ENCODE data around the gene HS3ST6.
A peak's percentile ranks its signal among the peaks of the same experiment; 100 is the strongest.
"Not testable (repeated sequence)": the region's sequence is repeated elsewhere in the genome, so short reads cannot be mapped to it uniquely, and the experiment has no call there.

Gene HS3ST6

DNA sequence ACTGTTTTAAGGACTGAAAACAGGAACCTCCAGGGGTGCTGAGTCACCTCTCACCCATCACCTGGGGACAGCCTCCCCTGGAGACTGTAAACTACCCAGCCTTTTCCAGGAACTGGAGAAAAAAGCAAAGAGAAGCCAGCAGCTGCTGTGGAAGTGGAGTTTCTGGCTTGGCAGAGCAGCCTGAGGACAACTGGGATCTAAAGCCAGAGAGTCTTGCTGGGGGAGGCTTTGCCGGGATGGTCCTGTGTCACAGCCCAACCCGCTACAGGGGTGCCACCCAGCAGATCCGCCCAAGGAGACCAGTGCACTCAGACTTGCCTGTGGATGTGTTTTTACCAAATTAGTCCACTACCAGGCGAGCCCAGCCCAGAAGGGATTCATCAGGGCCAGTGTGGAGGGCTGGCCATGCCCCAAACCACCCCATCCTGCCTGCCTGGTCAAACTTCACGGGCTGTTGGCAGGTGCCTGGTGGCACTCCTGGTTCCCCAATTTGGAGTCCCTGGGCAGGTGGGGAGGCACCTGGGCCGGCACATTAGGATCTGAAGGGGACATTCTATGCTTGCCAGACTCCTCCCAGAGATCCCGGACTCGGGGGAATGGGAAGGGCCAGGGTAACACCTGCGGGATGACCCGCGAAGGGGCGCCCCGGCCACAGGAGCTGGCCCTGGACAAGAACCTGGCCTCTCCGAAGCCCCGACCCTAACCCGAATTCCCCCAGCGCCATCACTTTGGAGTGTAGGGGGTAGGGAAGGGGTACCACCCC lies 24.0 kb upstream of the HS3ST6 start:
- Histone ChIP-seq H3K9me3 (ENCODE audit: insufficient read depth, low read depth, low read length) (peaks cover 7% of the 10 kb centered on the region), H3K18ac (ENCODE audit: low read length) (peak overlapping the region; percentile 75), H2BK120ac (ENCODE audit: insufficient read depth, low read length, poor library complexity) (peak overlapping the region; percentile 35), H2BK12ac (ENCODE audit: low read length) (no peak overlapping the region), H4K8ac (ENCODE audit: low read depth, low read length) (peak overlapping the region; percentile 90), H2AFZ (ENCODE audit: insufficient read depth, low read length, poor library complexity) (peak overlapping the region; percentile 61), H3K27ac (ENCODE audit: low read depth, low read length) (peak overlapping the region; percentile 39), H3K36me3 (ENCODE audit: control insufficient read depth in 1 of 2, insufficient read depth in 2 of 2, low read length in 2 of 2) (peaks cover 24 to 27% of the 10 kb centered on the region in 2 experiments), H3K79me1 (ENCODE audit: low read length) (peaks cover 7% of the 10 kb centered on the region), H3K4me2 (ENCODE audit: low read length) (peak overlapping the region; percentile 92), H4K91ac (ENCODE audit: low read depth, low read length) (peak overlapping the region; percentile 88), H3K4me3 (ENCODE audit: low read depth, low read length) (peak overlapping the region; percentile 84), H3K9ac (ENCODE audit: low read length) (peak overlapping the region; percentile 73), H3K27me3 (ENCODE audit: insufficient read depth, low read length) (no peaks in the 10 kb centered on the region), H2BK5ac (ENCODE audit: low read depth, low read length, poor library complexity) (peak overlapping the region; percentile 35), H2AK5ac (ENCODE audit: low read length) (no peak overlapping the region), H4K12ac (ENCODE audit: low read depth, low read length) (peak overlapping the region; percentile 9), H3K4ac (ENCODE audit: low read depth, low read length) (no peak overlapping the region), H3K4me1 (ENCODE audit: control insufficient read depth in 1 of 2, insufficient read depth in 2 of 2, low read length in 2 of 2) (peaks cover 22 to 26% of the 10 kb centered on the region in 2 experiments), H3K14ac (ENCODE audit: low read length) (peak overlapping the region; percentile 76), H3K23ac (ENCODE audit: low read length) (no peak overlapping the region), H3K79me2 (ENCODE audit: control insufficient read depth, insufficient read depth, low read length, poor library complexity) (peaks cover 3% of the 10 kb centered on the region)
- no CpG with 5 or more reads among the region's 17 CpGs for WGBS (ENCODE audit: extremely low coverage, insufficient coverage, insufficient read length)
- DNase-seq = peak; percentile 79 to 87

- no peak overlapping the region for H3K9ac ChIP-seq (ENCODE audit: low read length)
- peaks cover 3% of the 10 kb centered on the region for H3K79me2 ChIP-seq (ENCODE audit: control insufficient read depth, insufficient read depth, low read length, poor library complexity)
- H3K27me3 ChIP-seq (ENCODE audit: insufficient read depth, low read length) = no peaks in the 10 kb centered on the region
- peaks cover 24 to 27% of the 10 kb centered on the region in 2 experiments for H3K36me3 ChIP-seq (ENCODE audit: control insufficient read depth in 1 of 2, insufficient read depth in 2 of 2, low read length in 2 of 2)
- peaks cover 7% of the 10 kb centered on the region for H3K79me1 ChIP-seq (ENCODE audit: low read length)
- WGBS (ENCODE audit: extremely low coverage, insufficient coverage, insufficient read length) = no CpG with 5 or more reads among the region's 30 CpGs
- H3K9me3 ChIP-seq (ENCODE audit: insufficient read depth, low read depth, low read length) = peaks cover 7% of the 10 kb centered on the region
- peak overlapping the region; percentile 39 for H3K27ac ChIP-seq (ENCODE audit: low read depth, low read length)
- no peak overlapping the region for H3K4me3 ChIP-seq (ENCODE audit: low read depth, low read length)
- peak overlapping the region; percentile 92 for H3K4me2 ChIP-seq (ENCODE audit: low read length)
- H4K8ac ChIP-seq (ENCODE audit: low read depth, low read length) = peak overlapping the region; percentile 32
- no peak overlapping the region for H3K14ac ChIP-seq (ENCODE audit: low read length)
- no peak overlapping the region for H4K12ac ChIP-seq (ENCODE audit: low read depth, low read length)
- no peak overlapping the region for H2AFZ ChIP-seq (ENCODE audit: insufficient read depth, low read length, poor library complexity)
- peak; percentile 83 for DNase-seq
- H2BK5ac ChIP-seq (ENCODE audit: low read depth, low read length, poor library complexity) = peak overlapping the region; percentile 6
- no peak overlapping the region for H2BK120ac ChIP-seq (ENCODE audit: insufficient read depth, low read length, poor library complexity)
- no peak overlapping the region for H2AK5ac ChIP-seq (ENCODE audit: low read length)
- peak overlapping the region; percentile 21 for H4K91ac ChIP-seq (ENCODE audit: low read depth, low read length)
- peak overlapping the region; percentile 2 for H3K4ac ChIP-seq (ENCODE audit: low read depth, low read length)
- H3K4me1 ChIP-seq (ENCODE audit: control insufficient read depth in 1 of 2, insufficient read depth in 2 of 2, low read length in 2 of 2) = peaks cover 22 to 26% of the 10 kb centered on the region in 2 experiments
- H2BK12ac ChIP-seq (ENCODE audit: low read length) = no peak overlapping the region
- H3K18ac ChIP-seq (ENCODE audit: low read length) = peak overlapping the region; percentile 34
- H3K23ac ChIP-seq (ENCODE audit: low read length) = no peak overlapping the region
These were observed 23.2 kb upstream of the HS3ST6 start for GRCh38 chr16:1941162-1942046.

DNA sequence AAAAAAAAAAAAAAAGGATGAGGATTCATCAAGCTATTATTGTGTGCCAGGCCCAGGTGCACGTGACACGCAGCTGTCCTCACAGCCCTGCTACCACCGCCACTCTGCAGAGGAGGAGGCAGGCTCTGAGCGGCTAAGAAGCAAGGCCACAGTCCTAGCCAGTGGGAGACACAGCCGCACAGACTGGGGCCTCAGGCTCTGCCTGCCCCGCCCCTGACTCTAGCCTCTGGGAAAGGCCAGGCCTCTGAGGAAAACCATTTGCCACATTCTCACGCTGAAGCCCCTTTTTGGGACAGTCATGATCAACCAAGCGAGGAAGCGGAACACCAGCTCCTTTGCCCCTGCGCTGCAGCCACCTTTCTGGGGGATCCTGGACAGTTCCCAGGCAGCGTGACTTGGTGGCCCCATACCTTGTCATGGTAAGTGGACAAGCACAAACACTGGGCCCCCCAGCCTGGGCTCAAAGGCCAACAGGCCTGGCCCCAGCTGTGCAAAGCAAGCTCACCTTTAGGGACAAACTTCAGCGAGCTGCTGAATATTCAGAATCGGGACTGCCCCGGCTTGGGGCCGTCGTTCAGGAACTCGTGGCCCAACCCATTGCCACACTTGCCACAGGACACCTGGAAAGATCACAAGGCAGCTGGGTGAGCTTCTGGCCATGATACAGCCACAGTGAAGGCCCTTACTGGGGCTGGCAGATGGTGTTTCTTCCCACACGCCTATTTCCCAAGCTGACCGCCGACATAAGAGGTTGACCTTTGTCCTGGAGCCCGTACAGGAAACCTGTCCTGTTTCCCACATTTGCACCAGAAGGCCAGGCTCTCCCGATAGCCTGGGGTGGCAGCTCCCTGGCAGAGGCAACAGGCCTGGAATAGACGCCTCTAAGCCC lies 22.3 kb upstream of the HS3ST6 start:
- Histone ChIP-seq H3K36me3 (ENCODE audit: control insufficient read depth in 1 of 2, insufficient read depth in 2 of 2, low read length in 2 of 2) (peaks cover 24 to 27% of the 10 kb centered on the region in 2 experiments), H4K8ac (ENCODE audit: low read depth, low read length) (no peak overlapping the region), H2BK5ac (ENCODE audit: low read depth, low read length, poor library complexity) (no peak overlapping the region), H3K79me2 (ENCODE audit: control insufficient read depth, insufficient read depth, low read length, poor library complexity) (peaks cover 3% of the 10 kb centered on the region), H2BK120ac (ENCODE audit: insufficient read depth, low read length, poor library complexity) (no peak overlapping the region), H2BK12ac (ENCODE audit: low read length) (no peak overlapping the region), H3K9ac (ENCODE audit: low read length) (no peak overlapping the region), H3K23ac (ENCODE audit: low read length) (no peak overlapping the region), H4K91ac (ENCODE audit: low read depth, low read length) (no peak overlapping the region), H3K18ac (ENCODE audit: low read length) (no peak overlapping the region), H3K14ac (ENCODE audit: low read length) (no peak overlapping the region), H3K4me1 (ENCODE audit: control insufficient read depth in 1 of 2, insufficient read depth in 2 of 2, low read length in 2 of 2) (peaks cover 22 to 26% of the 10 kb centered on the region in 2 experiments), H3K4me2 (ENCODE audit: low read length) (no peak overlapping the region), H3K79me1 (ENCODE audit: low read length) (peaks cover 7% of the 10 kb centered on the region), H2AFZ (ENCODE audit: insufficient read depth, low read length, poor library complexity) (no peak overlapping the region), H3K27ac (ENCODE audit: low read depth, low read length) (no peak overlapping the region), H4K12ac (ENCODE audit: low read depth, low read length) (no peak overlapping the region), H3K9me3 (ENCODE audit: insufficient read depth, low read depth, low read length) (peaks cover 5% of the 10 kb centered on the region), H3K27me3 (ENCODE audit: insufficient read depth, low read length) (no peaks in the 10 kb centered on the region), H2AK5ac (ENCODE audit: low read length) (no peak overlapping the region), H3K4me3 (ENCODE audit: low read depth, low read length) (no peak overlapping the region), H3K4ac (ENCODE audit: low read depth, low read length) (no peak overlapping the region)
- peak; percentile 78 to 80 for DNase-seq
- no CpG with 5 or more reads among the region's 23 CpGs for WGBS (ENCODE audit: extremely low coverage, insufficient coverage, insufficient read length)

DNA sequence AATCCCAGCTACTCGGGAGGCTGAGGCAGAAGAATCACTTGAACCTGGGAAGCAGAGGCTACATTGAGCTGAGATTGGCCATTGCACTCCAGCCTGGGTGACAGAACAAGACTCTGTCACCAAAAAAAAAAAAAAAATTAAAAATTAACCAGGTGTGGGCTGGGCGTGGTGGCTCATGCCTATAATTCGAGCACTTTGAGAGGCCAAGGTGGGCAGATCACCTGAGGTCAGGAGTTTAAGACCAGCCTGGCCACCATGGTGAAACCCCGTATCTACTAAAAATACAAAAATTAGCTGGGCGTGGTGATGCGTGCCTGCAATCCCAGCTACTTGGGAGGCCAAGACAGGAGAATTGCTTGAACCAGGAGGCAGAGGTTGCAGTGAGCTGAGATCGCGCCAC lies 21.6 kb upstream of the HS3ST6 start:
- DNase-seq; H3K4me2 ChIP-seq (ENCODE audit: low read length); H3K27me3 ChIP-seq (ENCODE audit: insufficient read depth, low read length); H4K8ac ChIP-seq (ENCODE audit: low read depth, low read length); H2BK12ac ChIP-seq (ENCODE audit: low read length); H3K23ac ChIP-seq (ENCODE audit: low read length); H3K79me1 ChIP-seq (ENCODE audit: low read length); H4K91ac ChIP-seq (ENCODE audit: low read depth, low read length); H3K4ac ChIP-seq (ENCODE audit: low read depth, low read length); H2BK120ac ChIP-seq (ENCODE audit: insufficient read depth, low read length, poor library complexity); H3K79me2 ChIP-seq (ENCODE audit: control insufficient read depth, insufficient read depth, low read length, poor library complexity); H3K18ac ChIP-seq (ENCODE audit: low read length); H2BK5ac ChIP-seq (ENCODE audit: low read depth, low read length, poor library complexity); H2AK5ac ChIP-seq (ENCODE audit: low read length); H3K9ac ChIP-seq (ENCODE audit: low read length); H3K27ac ChIP-seq (ENCODE audit: low read depth, low read length); H3K4me3 ChIP-seq (ENCODE audit: low read depth, low read length); H2AFZ ChIP-seq (ENCODE audit: insufficient read depth, low read length, poor library complexity); H3K14ac ChIP-seq (ENCODE audit: low read length); H4K12ac ChIP-seq (ENCODE audit: low read depth, low read length); H3K9me3 ChIP-seq (ENCODE audit: insufficient read depth, low read depth, low read length): not testable (repeated sequence)
- no CpG with 5 or more reads among the region's 8 CpGs for WGBS (ENCODE audit: extremely low coverage, insufficient coverage, insufficient read length)
- Histone ChIP-seq H3K36me3 (ENCODE audit: control insufficient read depth in 1 of 2, insufficient read depth in 2 of 2, low read length in 2 of 2) (peaks cover 24 to 27% of the 10 kb centered on the region in 2 experiments), H3K4me1 (ENCODE audit: control insufficient read depth in 1 of 2, insufficient read depth in 2 of 2, low read length in 2 of 2) (peaks cover 22 to 26% of the 10 kb centered on the region in 2 experiments)
